Smooth muscle cell of the brain vasculature (primary cell): ENCODE measurements around the gene MRGPRD.
"Not testable (repeated sequence)": the region's sequence is repeated elsewhere in the genome, so short reads cannot be mapped to it uniquely, and the experiment has no call there.

Source experiments
- DNase-seq: peaks from one replicate; pipeline ENCODE4 v3.0.0-alpha.2; 2012; ENCODE audit warnings: low read depth, low spot score

MRGPRD gene

GRCh38 chr11:68994161-68994893 is 13.5 kb upstream of the MRGPRD start:
- DNase-seq: no peak

DNA sequence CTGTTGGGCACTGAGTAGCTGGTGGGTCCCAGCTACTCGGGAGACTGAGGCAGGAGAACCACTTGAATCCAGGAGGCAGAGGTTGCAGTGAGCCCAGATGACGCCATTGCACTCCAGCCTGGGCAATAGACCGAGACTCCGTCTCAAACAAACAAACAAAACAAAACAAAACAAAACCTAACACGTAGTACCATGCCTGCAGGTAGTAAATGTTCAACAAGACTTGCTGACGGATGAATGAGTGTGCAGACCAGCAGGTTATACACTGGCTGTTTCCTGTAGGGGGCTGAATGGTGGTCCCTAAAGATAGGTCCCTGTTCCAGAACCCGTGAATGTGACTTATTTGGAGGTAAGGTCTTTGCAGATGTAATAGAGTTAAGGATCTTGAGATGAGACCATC is 12.8 kb upstream of the MRGPRD start:
- DNase-seq: no peak

DNA sequence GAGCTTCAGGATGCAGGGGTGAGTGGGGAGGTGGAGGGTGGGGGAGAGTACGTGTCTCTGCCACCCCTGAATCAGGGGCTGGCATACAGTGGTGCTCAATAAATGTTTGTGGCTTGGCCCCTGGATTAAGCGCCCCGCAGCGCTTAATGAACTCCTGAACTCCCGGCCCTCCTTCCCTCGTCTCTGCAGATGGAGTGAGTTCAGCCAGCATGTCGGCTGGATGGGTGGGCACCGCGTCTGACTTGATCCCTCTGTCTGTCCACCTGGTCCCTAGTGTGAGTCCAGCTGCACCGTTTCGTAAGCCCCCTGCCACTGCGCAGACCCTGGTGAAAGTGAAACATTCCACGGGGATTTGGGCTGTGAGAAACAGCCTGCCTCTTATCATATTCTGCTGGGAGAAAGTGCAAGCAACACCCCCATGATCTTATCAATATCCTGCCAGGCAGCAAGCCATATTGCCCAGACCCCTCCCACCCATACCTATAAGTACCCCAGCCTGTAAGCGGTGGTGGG is 12.0 kb upstream of the MRGPRD start:
- DNase-seq: no peak

GRCh38 chr11:68990995-68991780 is 10.4 kb upstream of the MRGPRD start:
- DNase-seq: no peak

DNA sequence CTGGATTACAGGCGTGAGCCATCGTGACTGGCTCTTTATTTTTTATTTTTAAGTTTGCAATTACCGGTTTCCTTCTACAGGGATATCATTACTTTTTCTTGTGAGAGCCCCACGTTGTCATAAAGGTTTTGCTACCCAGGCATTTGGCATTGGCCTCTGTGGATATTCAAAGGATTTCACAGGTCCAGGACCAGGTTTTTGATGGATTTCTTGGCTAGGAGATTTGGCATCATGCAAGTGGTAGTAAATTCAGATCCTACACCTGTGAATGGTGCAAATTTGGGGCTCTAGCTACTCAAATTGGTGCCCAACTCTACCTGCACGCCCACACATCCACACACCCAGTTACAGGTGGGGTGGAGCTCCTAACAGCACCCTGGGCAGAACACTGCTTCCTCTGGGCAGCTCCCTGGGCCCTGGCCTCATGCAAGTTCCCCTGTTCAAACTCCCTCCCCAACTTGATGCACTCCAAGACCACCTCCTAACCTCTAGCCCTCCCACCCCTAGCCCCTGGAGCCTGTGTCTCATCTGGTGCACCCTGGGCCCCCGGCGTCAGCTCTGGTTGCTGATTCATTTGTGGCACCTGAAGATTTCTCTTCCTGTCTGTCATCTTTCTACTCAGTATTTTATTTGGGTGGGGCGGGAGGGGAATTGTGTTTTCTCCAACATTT is 9.3 kb upstream of the MRGPRD start:
- DNase-seq: no peak

DNA sequence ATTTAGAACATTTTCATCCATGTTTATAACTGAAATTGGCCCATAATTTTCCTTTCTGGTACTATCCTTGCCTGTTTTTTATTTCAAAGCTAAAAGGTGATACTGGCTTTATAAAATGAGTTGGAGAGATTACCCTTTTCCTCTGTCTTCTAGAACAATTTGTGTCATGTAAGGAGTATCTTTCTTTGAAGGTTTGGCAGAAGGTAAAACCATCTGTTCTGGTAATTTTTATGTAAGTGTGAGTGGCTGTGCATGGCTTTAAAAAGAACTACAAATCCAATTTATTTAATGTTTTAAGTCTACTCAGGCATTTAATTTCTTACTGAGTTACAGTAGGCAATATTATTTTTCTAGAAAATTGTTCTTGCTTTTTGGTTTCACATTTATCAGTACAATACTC is 7.7 kb upstream of the MRGPRD start:
- DNase-seq: no peak

DNA sequence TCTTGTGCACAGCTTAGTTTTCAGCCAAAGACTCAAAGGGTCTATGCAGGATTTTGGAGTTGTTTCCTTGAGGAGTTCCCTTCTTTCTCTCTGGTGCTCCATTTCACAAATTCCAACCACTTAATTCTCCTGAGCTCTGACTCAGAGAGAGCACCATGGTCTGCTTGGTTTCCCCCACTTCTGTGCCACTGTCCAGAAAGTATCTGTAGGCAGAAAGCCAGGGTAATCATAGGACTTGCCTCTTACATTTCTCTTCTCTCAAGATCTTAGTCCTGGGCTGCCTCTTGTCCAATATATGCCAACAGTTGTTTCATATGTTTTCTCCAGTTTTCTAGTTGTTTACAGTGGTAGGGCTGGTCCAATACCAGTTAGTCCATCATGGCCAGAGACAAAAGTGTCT is 6.4 kb upstream of the MRGPRD start:
- DNase-seq: no peak

DNA sequence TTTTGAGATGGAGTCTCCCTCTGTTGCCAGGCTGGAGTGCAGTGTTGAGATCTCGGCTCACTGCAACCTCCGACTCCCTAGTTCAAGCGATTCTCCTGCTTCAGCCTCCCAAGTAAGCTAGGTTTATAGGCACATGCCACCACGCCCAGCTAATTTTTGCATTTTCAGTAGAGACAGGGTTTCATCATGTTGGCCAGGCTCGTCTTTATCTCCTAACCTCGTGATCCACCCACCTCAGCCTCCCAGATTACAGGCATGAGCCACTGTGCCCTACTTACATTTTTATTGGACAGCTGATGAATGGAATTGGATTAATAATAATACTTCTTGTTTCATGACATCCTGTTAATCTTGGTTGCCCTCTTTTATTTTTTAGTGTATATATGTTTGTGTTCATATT is 3.0 kb upstream of the MRGPRD start:
- DNase-seq: no peak

GRCh38 chr11:68982134-68982533 is 1.3 kb upstream of the MRGPRD start:
- no peak for DNase-seq

- DNase-seq: no peak
These were observed 633 bp downstream of the MRGPRD start for GRCh38 chr11:68979931-68980775.

- DNase-seq: no peak
These were observed 1.7 kb downstream of the MRGPRD start for GRCh38 chr11:68978931-68979594.

- no peak for DNase-seq
These were observed 2.2 kb downstream of the MRGPRD start for GRCh38 chr11:68978626-68978930.

DNA sequence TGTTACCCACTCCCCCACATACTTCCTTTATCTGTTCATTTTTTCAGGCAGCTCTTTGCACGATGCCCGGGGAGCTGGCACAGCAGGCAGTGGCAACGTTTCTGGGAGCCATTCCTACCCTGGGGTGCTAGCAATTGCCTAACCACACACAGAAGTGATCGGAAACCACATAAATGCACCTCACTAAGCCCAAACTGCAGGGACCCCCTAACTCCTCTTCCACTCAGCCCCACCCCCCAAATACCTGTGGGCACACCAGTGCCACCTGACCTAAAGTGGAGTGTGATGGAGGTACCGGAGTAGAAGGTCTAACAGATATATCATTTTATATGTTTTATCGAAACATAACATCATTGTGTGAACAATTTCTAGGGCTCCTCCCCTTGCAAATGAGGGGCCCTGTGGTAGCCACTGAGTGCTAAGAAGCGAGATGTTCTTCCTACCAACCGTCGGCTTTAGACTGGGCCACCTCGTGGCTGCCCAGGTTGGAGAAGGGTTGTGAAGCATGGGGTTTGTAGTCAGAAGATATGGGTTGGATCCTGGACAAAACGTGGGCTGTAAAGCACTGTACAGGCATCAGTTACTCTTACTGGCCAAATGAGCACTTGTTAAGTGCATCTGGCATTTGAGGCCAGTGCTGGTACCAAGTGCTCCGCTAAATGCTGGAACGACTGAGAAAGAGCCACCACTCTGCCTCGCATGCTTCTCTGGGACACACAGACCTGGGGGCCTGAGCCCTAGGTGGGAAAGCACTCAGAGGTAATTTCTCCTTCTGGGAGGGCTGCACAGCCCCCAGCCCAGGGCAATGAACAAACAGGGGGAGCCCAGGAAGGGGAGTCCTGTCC is 2.8 kb downstream of the MRGPRD start:
- no peak for DNase-seq

DNA sequence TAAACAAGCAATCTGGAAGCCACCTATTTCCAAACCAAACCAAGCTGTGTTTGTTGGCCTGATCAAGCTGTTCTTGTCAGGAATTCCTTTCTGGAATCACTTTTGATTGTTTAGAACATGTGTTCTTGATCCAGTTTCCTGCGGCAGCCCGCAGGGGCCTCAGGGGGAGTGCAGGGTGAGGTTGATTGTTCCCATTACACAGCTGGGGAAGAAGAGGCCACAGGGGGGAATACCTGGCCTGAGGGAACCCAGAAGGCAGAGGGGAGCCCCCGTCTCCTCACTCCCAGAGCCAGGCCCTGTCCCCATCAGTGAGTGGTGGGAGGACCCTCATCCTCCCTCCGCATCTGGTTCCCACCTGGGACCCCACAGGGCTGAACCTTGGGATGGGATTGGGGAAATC is 4.2 kb downstream of the MRGPRD start:
- DNase-seq: no peak

DNA sequence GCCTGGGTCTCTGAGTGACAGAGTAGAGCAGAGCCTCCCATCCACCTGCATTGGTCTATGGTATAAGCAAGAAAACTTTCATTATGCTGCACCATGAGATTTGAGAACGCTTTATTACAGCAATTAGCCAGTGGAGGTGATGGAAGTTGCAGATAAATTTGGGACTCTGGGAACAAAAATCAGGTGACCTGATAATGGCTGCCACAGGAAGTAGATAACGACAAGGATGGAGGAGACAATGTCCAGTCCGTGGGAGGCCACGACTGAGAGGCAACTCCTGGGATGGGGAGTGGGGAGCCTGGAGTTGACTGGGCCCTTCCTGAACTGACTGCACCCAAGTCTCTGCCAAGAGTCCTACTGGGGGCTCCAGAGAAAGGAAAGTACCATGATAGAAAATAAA is 4.7 kb downstream of the MRGPRD start:
- DNase-seq: no peak

DNA sequence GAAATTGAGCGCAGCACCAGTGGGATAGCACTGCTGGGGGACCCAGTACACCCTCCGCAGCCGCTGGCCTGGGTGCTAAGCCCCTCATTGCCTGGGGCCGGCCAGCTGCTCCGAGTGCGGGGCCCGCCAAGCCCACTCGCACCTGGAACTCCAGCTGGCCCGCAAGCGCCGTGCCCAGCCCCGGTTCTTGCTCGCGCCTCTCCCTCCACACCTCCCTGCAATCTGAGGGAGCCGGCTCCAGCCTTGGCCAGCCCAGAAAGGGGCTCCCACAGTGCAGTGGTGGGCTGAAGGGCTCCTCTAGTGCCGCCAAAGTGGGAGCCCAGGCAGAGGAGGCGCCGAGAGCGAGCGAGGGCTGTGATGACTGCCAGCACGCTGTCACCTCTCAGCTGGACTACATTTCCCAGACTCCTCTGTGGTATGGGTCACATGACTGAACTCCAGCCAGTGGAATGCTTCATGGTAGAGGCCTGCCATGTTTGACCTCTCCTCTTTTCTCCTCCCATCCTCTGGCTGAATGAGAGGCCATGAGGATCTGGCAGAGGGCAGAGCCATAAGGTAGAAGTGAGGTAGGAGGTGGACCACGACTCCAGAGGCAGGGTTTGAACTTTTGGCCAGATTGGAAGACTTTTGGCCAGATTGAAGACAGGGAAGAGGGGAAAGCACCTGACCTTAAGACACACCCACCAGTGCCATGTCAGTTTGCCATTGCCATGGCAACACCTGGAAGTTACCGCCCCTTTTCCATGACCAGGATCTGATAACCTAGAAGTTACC is 6.2 kb downstream of the MRGPRD start:
- DNase-seq: no peak

GRCh38 chr11:68973706-68974105 is 7.1 kb downstream of the MRGPRD start:
- DNase-seq: not testable (repeated sequence)

GRCh38 chr11:68973219-68973618 is 7.6 kb downstream of the MRGPRD start:
- DNase-seq: no peak

GRCh38 chr11:68970921-68971636 is 9.7 kb downstream of the MRGPRD start:
- DNase-seq: no peak
